Adrenal gland (tissue), 5 donors: Measurements from ENCODE around the gene IGSF1.

Experiments
- POLR2A ChIP-seq, 2 donors: fragments of 450-650 bp; IDR thresholded peaks; one replicate each; pipeline ENCODE4 v1.6.1; 2017; ENCODE audit warnings: antibody characterized with exemption in 2 of 2, mild to moderate bottlenecking in 2 of 2, moderate library complexity in 1 of 2
- TF ChIP-seq, protein P1 (sequence below), 6 experiments: fragments of 450-650 bp in 4 of 6; fragments of 200-600 bp in 2 of 6; sonication (generic) in 1 of 6; IDR thresholded peaks; 1 replicate in 5 of 6; 2 replicates in 1 of 6; pipeline versions ENCODE4 v1.5.1 to v1.8.0; 2016 to 2021; ENCODE audit warnings: antibody characterized with exemption in 6 of 6, mild to moderate bottlenecking in 2 of 6, moderate library complexity in 1 of 6
- donor health status: DM: no; HTN: no; CAD: no.

DNA sequence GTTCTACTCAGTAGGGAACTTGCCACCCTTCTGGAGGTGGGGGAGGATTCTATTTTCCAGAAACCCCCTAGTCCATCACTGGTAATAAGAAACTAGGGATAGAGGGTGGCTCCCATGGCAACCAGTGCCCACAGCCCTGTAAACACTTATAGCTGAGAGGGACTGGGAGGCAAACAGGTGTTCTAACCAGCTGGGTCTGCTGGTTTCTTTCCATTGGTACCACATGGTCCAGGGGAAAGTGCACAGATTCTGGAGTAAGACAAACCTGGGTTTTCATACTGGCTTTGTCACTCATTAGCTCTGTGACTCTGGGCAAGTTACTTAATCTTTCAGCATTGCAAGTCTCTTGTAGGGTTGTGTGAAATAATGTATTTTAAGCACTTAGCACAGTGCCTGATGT, 26.9 kb downstream of the IGSF1 start:
- TF ChIP-seq POLR2A (IDR thresholded peaks at IDR 0.05) = no peak
- TF ChIP-seq, protein P1, sequence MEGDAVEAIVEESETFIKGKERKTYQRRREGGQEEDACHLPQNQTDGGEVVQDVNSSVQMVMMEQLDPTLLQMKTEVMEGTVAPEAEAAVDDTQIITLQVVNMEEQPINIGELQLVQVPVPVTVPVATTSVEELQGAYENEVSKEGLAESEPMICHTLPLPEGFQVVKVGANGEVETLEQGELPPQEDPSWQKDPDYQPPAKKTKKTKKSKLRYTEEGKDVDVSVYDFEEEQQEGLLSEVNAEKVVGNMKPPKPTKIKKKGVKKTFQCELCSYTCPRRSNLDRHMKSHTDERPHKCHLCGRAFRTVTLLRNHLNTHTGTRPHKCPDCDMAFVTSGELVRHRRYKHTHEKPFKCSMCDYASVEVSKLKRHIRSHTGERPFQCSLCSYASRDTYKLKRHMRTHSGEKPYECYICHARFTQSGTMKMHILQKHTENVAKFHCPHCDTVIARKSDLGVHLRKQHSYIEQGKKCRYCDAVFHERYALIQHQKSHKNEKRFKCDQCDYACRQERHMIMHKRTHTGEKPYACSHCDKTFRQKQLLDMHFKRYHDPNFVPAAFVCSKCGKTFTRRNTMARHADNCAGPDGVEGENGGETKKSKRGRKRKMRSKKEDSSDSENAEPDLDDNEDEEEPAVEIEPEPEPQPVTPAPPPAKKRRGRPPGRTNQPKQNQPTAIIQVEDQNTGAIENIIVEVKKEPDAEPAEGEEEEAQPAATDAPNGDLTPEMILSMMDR (IDR thresholded peaks at IDR 0.05) = no peak
